RPMI7951 (cell line): ENCODE measurements around the gene C22orf23. TPM values are rescaled to one million over a fixed set of nuclear protein-coding genes. Genes with fewer than 3 reads are reported as not detected.
"Not testable (repeated sequence)": the region's sequence is repeated elsewhere in the genome, so short reads cannot be mapped to it uniquely, and the experiment has no call there.

Source experiments
- DNase-seq: peaks from one replicate; pipeline ENCODE4 v3.0.0-alpha.2; 2012; ENCODE audit warnings: low read depth
- total RNA-seq: library from RNA; depleted of rRNA; stranded (reverse); fragments of >200 nt; shearing (Covaris generic); gene quantifications from 2 replicates; pipeline ENCODE4 v1.2.3, GENCODE V29; 2014

The C22orf23 gene
- total RNA-seq, 1 experiment from 2014 or later, result 0.12 TPM

GRCh38 chr22:37982151-37982785 is 28.9 kb upstream of the C22orf23 start:
- DNase-seq, result no peak

GRCh38 chr22:37981282-37982011 is 28.0 kb upstream of the C22orf23 start:
- DNase-seq, result no peak

GRCh38 chr22:37979782-37980181 is 26.4 kb upstream of the C22orf23 start:
- no peak for DNase-seq

GRCh38 chr22:37976547-37976946 is 23.1 kb upstream of the C22orf23 start:
- DNase-seq, result no peak

- not testable (repeated sequence) for DNase-seq
Observed at GRCh38 chr22:37976022-37976421, 22.6 kb upstream of the C22orf23 start.

GRCh38 chr22:37975153-37975552 is 21.8 kb upstream of the C22orf23 start:
- no peak for DNase-seq

- no peak for DNase-seq
Observed at GRCh38 chr22:37973271-37974170, 20.1 kb upstream of the C22orf23 start.

GRCh38 chr22:37972527-37972926 is 19.1 kb upstream of the C22orf23 start:
- DNase-seq, result no peak

GRCh38 chr22:37971475-37972434 is 18.4 kb upstream of the C22orf23 start:
- DNase-seq, result no peak

GRCh38 chr22:37970864-37971263 is 17.5 kb upstream of the C22orf23 start:
- no peak for DNase-seq

GRCh38 chr22:37968452-37969251 is 15.3 kb upstream of the C22orf23 start:
- DNase-seq, result peak; percentile 24

- DNase-seq, result no peak
Observed at GRCh38 chr22:37967637-37968451, 14.4 kb upstream of the C22orf23 start.

GRCh38 chr22:37967147-37967546 is 13.7 kb upstream of the C22orf23 start:
- DNase-seq, result no peak

GRCh38 chr22:37965940-37966664 is 12.7 kb upstream of the C22orf23 start:
- no peak for DNase-seq

- no peak for DNase-seq
Observed at GRCh38 chr22:37961062-37961461, 7.7 kb upstream of the C22orf23 start.

- no peak for DNase-seq
Observed at GRCh38 chr22:37959231-37959825, 5.9 kb upstream of the C22orf23 start.

- DNase-seq, result no peak
Observed at GRCh38 chr22:37957232-37957631, 3.8 kb upstream of the C22orf23 start.

GRCh38 chr22:37955825-37956397 is 2.5 kb upstream of the C22orf23 start:
- DNase-seq, result not testable (repeated sequence)
